Fibroblast of skin of left biceps (primary cell): ENCODE results near the gene NALCN.

Source experiments
- DNase-seq, 2 experiments: peaks; one replicate each; pipeline ENCODE4 v3.0.0-alpha.2; 2013; ENCODE audit warnings: low read depth in 2 of 2

The NALCN gene

GRCh38 chr13:101291206-101291605, 125.1 kb downstream of the NALCN start:
- DNase-seq: peak; percentile 25 to 40

DNA sequence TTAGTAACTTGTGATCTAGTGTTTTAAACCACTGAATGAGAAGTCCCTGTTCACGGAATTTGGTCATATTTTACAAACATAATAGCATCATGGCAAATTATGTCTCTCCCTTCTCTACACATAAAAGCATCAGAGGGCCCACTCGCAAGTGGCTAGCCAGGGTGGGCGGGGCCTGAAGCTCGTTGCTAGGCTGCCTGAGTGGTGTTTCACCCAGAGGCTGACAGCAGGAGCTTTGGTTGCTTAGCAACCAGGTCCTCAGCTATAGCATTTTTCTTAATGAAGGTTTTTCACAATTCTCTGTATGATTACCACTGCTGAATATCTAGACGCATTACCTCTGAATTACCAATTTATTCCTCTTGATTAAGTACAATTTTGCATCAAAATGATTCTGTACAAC, 126.5 kb downstream of the NALCN start:
- DNase-seq: no peak

- no peak for DNase-seq
Measured at GRCh38 chr13:101283782-101284181, 132.5 kb downstream of the NALCN start.

DNA sequence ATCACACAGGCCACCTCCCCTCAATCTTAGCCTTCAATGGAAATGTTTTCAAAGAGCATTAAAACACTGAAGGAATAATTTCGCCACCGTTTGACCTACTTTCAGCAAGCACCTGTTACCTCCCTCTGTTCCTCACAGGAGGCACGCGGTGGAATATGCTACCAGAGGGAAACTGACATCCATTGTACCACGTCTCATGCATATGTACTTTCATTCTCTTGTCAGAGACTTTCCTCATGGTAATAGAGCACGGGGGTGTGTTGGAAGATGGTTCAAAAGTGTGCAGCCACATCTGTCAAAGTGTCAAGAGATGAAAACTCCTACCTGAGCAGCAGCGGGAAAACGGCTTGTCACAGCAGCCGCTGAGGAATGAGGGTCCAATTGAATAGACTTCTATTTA, 143.4 kb downstream of the NALCN start:
- DNase-seq: no peak

- DNase-seq: no peak
Measured at GRCh38 chr13:101271681-101272245, 144.5 kb downstream of the NALCN start.

DNA sequence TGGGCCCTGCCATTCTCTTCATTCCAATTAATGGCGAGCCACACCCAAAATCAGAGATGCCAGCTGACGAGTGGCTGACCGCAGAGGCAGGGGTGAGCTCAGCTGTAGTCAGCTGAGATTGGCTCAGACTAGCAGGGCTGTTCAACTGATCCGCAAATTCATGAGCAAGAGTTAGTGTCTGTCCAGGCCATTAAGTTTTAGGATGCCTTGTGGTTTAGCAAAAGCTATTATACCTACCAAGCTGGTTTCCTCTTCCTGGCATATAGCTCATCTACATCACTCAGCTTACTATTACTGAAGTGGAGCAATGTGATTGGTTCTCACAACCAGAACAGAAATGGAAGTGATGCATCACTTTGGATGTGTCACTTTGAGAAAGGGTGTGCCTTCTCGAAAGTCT, 148.7 kb downstream of the NALCN start:
- no peak for DNase-seq

DNA sequence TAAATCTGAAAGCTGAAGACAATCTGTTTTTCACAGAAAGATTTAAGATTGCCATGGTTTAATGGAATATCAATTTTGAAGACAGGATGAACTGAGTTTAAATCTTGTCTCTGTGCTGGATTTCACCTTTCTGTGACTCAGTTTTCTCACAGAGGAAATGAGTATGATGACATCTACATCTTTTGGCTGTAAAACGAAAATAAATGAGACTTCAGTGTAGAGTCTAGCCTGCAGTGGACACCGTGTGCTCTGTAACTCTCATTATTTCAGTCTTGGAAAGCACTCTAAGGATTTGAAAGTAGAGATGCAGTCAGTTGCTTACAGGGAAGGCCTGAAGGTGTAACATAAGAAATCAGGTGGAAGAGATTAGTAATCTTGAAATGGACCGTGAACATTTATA, 150.4 kb downstream of the NALCN start:
- no peak for DNase-seq

DNA sequence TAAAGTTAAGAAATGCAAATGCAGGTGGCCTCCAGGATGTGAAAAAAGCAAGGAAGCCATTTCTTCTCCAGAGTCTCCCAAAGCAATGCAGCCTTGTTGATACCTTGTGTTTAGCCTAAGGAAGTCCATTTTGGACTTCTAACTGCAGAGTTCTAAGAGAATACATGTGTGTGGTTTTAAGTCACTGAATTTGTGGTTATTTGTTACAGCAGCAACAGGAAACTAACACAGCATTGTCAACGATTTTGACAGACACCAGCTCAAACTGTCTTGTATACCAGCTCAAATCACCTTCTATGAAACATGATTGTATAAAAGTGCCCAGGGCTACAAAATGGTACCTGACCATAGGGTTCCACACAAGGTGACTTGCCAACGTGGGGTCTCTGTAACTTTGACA, 151.4 kb downstream of the NALCN start:
- no peak for DNase-seq

- DNase-seq: no peak
Measured at GRCh38 chr13:101262306-101262705, 154.0 kb downstream of the NALCN start.

- DNase-seq: no peak
Measured at GRCh38 chr13:101258509-101258908, 157.8 kb downstream of the NALCN start.

GRCh38 chr13:101258071-101258470, 158.2 kb downstream of the NALCN start:
- DNase-seq: peak; percentile 39 to 46

- no peak for DNase-seq
Measured at GRCh38 chr13:101248739-101249514, 167.4 kb downstream of the NALCN start.

GRCh38 chr13:101242720-101243119, 173.6 kb downstream of the NALCN start:
- no peak for DNase-seq

- DNase-seq: no peak
Measured at GRCh38 chr13:101238555-101238954, 177.8 kb downstream of the NALCN start.

- no peak for DNase-seq
Measured at GRCh38 chr13:101231751-101232428, 184.4 kb downstream of the NALCN start.

DNA sequence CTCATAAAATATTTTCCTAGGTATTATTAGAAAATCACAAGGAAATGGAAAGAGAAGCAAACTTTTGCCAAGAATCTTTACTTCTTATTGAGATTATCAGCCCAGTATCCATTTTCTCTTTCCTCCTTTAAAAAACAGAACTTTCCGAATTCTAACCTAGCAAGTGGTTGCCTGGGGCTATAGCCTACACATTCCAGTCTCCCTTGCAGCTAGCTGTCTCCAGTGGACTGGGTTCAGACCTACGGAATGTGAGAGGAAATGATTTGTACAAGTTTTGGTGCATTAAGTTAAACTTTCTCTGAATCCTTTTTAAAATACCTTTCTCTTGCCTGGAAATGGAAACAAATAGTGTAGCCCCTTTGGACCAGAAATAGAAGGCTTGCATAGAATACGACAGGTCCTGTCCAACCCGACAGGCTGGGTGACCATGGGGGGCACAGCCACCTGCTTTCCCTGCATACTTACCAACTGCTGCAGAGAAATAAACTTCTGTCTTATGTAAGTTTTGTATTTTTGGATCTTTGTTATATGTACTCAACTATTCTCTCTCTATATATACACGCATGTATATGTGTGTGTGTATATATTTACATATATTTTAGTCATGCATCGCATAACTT, 185.9 kb downstream of the NALCN start:
- DNase-seq: no peak

DNA sequence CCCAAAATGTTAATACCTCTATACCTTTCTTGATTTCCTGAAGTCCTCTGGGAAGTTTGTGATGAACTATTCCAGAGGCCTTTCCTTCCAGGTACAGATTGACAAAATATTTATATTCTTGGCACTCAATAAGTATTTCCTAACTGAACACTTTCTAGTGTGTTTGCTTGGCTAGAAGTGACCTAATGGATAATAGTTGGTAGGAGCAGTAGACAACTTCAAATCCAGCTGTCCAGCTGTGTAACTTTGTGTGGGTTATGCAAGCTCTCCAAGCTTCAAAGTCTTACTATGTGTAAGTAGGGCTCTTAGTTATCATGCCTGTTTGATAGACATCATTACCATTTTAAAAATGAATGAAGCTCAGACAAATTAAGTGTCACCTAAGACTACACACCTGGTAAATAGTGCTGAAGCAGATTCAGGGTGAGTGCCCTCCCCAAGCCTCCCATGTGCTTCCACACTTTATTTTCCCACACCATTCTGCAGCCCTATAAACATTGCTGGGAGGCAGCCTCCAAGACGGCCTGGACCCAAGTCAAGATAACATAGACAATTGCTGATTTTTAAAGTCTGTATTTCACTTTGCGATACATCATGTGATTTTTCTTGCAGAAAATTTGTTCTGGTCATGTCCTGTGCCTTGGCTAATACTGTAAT, 196.6 kb downstream of the NALCN start:
- no peak for DNase-seq

DNA sequence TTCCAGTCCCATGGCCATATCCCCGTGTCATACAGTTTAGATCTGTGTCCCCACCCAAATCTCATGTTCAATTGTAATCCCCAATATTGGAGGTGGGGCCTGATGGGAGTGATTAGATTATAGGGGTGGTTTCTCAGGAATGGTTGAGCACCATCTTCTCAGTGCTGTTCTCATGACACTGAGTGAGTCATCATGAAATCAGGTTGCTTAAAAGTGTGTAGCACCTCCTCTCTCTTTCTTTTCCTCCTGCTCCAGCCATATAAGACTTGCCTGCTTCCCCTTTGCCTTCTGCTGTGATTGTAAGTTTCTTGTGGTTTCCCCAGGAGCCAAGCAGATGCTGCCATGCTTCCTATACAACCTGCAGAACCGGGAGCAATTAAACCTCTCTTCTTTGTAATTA, 197.8 kb downstream of the NALCN start:
- no peak for DNase-seq

DNA sequence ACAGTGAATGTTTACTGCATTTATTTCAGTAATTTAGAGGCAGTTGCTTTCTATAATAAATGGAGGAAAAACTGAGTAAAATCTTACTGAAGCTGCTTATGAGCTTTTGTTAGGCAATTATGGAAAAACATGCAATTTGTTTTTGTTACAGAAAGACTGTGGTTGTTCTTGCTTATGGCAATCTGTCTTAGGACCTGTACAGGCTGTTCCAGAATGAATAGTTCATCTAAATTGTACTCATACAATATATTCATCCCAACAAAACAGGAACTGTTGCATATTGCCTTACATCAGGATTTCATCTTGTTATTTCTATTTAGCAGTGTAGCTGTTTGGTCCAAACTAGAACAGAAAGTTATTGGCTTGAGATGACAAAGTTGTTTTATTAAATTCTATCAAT, 199.2 kb downstream of the NALCN start:
- no peak for DNase-seq

DNA sequence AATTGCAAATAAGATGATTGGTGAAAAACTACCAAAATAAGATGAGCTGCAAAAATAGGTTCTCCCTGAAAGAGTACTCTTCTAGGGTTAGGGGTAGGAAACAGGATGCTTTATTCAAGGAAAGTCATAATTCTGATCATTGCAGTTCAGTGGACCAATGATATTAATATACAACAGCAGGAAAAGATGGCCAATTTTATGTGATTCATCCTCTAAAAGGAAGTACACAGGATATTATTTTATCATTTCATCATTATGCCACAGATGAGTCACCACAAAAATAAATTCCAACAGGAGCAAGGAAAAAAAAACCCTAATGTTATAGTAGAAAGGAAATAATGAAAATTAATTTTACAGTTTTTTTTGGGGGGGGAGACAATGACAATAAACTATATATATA, 205.0 kb downstream of the NALCN start:
- peak; percentile 17 for DNase-seq

- no peak for DNase-seq
Measured at GRCh38 chr13:101210774-101211173, 205.5 kb downstream of the NALCN start.
